HS-27A (cell line): ENCODE results near the gene BAG5.
"Not testable (repeated sequence)": the region's sequence is repeated elsewhere in the genome, so short reads cannot be mapped to it uniquely, and the experiment has no call there.

Source experiments
- DNase-seq: peaks from one replicate; pipeline ENCODE4 v3.0.0-alpha.2; 2012; ENCODE audit warnings: low read depth, missing footprints

BAG5 gene

GRCh38 chr14:103562429-103563225 is at the start of gene BAG5, which contains the start of gene COA8:
Gene BAG5 (minus strand): TSS chr14:103562657. CDS start chr14:103561164, 1,493 bp downstream.
Gene COA8 (plus strand): TSS chr14:103562960. CDS start chr14:103563002, 42 bp downstream.
- DNase-seq: peak; percentile 48

- DNase-seq: no peak
Observed at GRCh38 chr14:103611215-103611614, 48.8 kb upstream of the BAG5 start.

GRCh38 chr14:103609081-103609480 is 46.6 kb upstream of the BAG5 start:
- DNase-seq: not testable (repeated sequence)

GRCh38 chr14:103607822-103608221 is 45.4 kb upstream of the BAG5 start:
- no peak for DNase-seq

- DNase-seq: no peak
Observed at GRCh38 chr14:103606963-103607668, 44.7 kb upstream of the BAG5 start.

GRCh38 chr14:103604620-103605019 is 42.2 kb upstream of the BAG5 start:
- no peak for DNase-seq

- no peak for DNase-seq
Observed at GRCh38 chr14:103600503-103600902, 38.0 kb upstream of the BAG5 start.

- peak; percentile 31 for DNase-seq
Observed at GRCh38 chr14:103597623-103598377, 35.3 kb upstream of the BAG5 start.

GRCh38 chr14:103594265-103594664 is 31.8 kb upstream of the BAG5 start:
- DNase-seq: no peak

GRCh38 chr14:103593577-103593976 is 31.1 kb upstream of the BAG5 start:
- no peak for DNase-seq

- no peak for DNase-seq
Observed at GRCh38 chr14:103584326-103584915, 22.0 kb upstream of the BAG5 start.

GRCh38 chr14:103581954-103582703 is 19.7 kb upstream of the BAG5 start:
- no peak for DNase-seq

GRCh38 chr14:103581206-103581605 is 18.7 kb upstream of the BAG5 start:
- DNase-seq: no peak

GRCh38 chr14:103578401-103579075 is 16.1 kb upstream of the BAG5 start:
- DNase-seq: no peak

- no peak for DNase-seq
Observed at GRCh38 chr14:103576371-103577024, 14.0 kb upstream of the BAG5 start.

GRCh38 chr14:103574707-103575285 is 12.3 kb upstream of the BAG5 start:
- DNase-seq: no peak

- DNase-seq: no peak
Observed at GRCh38 chr14:103574104-103574503, 11.6 kb upstream of the BAG5 start.

GRCh38 chr14:103569408-103569807 is 7.0 kb upstream of the BAG5 start:
- no peak for DNase-seq

- DNase-seq: no peak
Observed at GRCh38 chr14:103568952-103569351, 6.5 kb upstream of the BAG5 start.
